Measurements from ENCODE around the gene RAET1G.
"Not testable (repeated sequence)": the region's sequence is repeated elsewhere in the genome, so short reads cannot be mapped to it uniquely, and the experiment has no call there.

RAET1G gene

DNA sequence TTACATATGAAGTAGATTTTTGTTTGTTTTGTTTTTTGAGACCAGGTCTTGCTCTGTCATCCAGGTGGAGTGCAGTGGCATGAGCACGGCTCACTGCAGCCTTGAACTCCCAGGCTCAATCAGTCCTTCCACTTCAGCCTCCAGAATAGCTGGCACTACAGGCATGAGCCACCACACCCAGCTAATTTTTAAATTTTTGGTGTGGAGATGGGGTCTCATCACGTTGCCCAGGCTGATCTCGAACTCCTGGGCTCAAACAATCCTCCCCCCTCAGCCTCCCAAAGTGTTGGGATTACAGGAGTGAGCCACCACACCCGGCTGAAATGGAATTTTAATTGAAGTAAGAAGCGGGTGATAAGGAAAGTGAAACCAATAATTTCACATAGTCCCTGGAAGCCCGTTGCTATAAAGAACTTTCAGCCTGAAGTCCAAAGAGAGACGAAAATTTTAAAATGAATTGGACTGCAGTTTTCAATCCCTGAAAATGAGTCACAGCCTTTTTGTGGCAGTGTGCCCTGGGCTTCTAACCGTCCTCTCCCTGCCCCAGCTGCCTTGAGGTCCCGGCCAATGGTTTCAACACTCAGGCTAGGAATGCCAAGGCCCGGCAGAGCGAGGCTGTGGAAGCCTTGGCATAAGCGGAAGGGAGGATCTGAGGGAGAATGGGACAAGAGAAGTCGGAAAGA is 25.8 kb downstream of the RAET1G start:
- DNase-seq (ENCODE audit: low read depth in 2 of 2), result no peak

DNA sequence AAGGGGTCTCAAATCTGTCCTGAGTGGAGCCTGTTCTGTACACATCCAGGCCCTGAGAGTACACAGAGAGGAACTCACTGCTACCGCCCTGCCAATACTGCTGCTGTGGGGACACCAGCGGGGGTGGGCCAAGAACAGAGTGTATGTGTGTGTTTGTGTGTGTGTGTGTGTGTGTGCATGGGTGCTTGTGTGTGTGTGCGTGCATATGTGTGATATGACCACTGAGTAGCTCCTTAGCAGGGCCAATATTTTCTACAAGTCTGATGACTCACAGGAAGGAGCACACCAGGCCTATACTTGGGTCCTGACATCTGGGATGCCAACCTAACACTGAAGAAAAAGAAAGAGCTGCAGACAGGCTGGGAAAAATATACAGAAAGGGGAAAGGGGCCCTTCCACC is 26.4 kb downstream of the RAET1G start:
- no peak for DNase-seq (ENCODE audit: low read depth in 2 of 2)

- peak in 1 of 2 donors; percentile 5 for DNase-seq (ENCODE audit: low read depth in 2 of 2)
These were observed 27.1 kb downstream of the RAET1G start for GRCh38 chr6:149895833-149896271.

DNA sequence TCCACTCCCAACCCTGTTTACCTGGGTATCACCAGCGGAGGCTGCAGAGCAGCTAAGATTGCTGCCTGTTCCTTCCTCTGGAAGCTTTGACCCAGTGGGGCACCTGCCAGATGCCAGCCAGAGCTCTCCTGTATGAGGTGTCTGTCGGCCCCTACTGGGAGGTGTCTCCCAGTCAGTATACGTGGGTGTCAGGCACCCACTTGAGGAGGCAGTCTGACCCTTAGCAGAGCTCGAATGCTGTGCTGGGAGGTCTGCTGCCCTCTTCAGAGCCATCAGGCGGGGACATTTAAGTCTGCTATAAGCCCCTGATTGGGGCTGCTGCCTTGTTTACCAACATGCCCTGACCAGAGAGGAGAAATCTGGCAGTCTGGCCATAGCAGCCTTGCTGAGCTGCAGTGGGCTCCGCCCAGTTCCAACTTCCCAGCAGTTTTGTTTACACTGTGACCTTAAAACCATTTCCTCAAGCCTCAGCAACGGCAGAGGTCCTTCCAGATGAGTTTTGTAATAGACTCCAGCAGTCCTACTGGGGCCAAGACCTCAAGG is 27.8 kb downstream of the RAET1G start:
- DNase-seq (ENCODE audit: low read depth in 2 of 2), result no peak

GRCh38 chr6:149891864-149892263 is 31.1 kb downstream of the RAET1G start:
- not testable (repeated sequence) for DNase-seq (ENCODE audit: low read depth in 2 of 2)

GRCh38 chr6:149891259-149891658 is 31.7 kb downstream of the RAET1G start:
- no peak for DNase-seq (ENCODE audit: low read depth in 2 of 2)

GRCh38 chr6:149890629-149891045 is 32.3 kb downstream of the RAET1G start:
- no peak for DNase-seq (ENCODE audit: low read depth in 2 of 2)

- no peak for DNase-seq (ENCODE audit: low read depth in 2 of 2)
These were observed 33.6 kb downstream of the RAET1G start for GRCh38 chr6:149889326-149889725.

GRCh38 chr6:149888659-149889058 is 34.3 kb downstream of the RAET1G start:
- DNase-seq (ENCODE audit: low read depth in 2 of 2), result no peak

DNA sequence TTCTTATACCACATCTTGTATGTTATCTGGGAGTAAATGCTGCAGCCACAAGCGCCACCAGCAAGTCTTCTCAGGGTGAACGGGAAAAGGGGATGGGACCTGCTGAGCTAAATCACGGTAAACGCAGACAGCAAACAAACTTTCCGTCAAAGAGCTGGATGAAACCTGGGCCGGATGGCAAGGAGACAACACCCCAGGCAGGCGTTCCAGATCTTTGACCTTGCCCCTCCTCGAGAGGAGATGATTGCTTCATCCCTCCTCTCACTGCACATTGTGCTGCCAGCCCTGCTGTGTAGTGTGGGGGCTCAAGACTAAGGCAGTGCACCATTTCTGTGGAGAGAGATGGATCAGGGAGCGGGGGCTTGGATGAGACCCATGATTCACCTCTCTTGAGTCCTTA is 34.8 kb downstream of the RAET1G start:
- DNase-seq (ENCODE audit: low read depth in 2 of 2), result no peak

GRCh38 chr6:149887343-149887742 is 35.6 kb downstream of the RAET1G start:
- DNase-seq (ENCODE audit: low read depth in 2 of 2), result no peak

DNA sequence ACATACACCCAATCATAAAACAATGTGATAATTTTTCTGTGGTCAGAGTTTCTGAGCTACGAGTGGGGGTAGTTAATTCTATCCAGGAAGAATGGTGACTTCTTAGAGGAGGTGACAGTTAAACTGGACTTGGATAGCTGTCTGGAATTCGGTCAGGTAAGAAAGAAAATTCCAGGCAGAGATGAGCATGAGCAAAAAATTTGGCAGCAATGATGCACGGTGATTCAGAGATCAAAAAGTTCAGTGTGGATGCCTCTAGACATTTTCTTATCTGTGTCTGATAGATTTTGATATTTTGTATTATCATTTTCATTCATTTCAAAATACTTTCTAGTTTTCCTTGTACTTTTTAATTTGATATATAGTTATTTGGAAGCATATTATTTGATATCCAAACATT is 37.0 kb downstream of the RAET1G start:
- no peak for DNase-seq (ENCODE audit: low read depth in 2 of 2)

- DNase-seq (ENCODE audit: low read depth in 2 of 2), result no peak
These were observed 38.3 kb downstream of the RAET1G start for GRCh38 chr6:149884617-149885016.

- no peak for DNase-seq (ENCODE audit: low read depth in 2 of 2)
These were observed 38.7 kb downstream of the RAET1G start for GRCh38 chr6:149884215-149884614.

GRCh38 chr6:149881860-149882259 is 41.1 kb downstream of the RAET1G start:
- DNase-seq (ENCODE audit: low read depth in 2 of 2), result no peak

GRCh38 chr6:149881066-149881766 is 41.7 kb downstream of the RAET1G start:
- DNase-seq (ENCODE audit: low read depth in 2 of 2), result no peak

GRCh38 chr6:149877659-149878058 is 45.3 kb downstream of the RAET1G start:
- no peak for DNase-seq (ENCODE audit: low read depth in 2 of 2)

GRCh38 chr6:149876241-149876933 is 46.5 kb downstream of the RAET1G start:
- no peak for DNase-seq (ENCODE audit: low read depth in 2 of 2)

- no peak for DNase-seq (ENCODE audit: low read depth in 2 of 2)
These were observed 50.7 kb downstream of the RAET1G start for GRCh38 chr6:149872233-149872632.

DNA sequence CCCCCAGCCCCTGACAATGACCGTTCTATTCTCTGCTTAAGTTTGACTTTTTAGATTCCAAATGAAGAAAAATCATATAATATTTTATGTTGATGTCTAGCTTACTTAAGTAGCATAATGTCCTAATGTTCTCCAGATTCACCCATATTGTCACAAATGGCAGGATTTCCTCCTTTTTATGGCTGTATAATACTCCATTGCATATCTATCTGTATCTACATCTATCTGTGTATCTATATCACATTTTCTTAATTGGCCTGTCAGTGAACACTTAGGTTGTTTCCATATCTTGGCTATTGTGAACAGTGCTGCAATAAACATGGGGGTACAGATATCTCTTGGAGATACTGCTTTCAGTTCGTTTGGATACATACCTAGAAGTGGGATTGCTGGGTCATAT is 51.7 kb downstream of the RAET1G start:
- DNase-seq (ENCODE audit: low read depth in 2 of 2), result no peak

DNA sequence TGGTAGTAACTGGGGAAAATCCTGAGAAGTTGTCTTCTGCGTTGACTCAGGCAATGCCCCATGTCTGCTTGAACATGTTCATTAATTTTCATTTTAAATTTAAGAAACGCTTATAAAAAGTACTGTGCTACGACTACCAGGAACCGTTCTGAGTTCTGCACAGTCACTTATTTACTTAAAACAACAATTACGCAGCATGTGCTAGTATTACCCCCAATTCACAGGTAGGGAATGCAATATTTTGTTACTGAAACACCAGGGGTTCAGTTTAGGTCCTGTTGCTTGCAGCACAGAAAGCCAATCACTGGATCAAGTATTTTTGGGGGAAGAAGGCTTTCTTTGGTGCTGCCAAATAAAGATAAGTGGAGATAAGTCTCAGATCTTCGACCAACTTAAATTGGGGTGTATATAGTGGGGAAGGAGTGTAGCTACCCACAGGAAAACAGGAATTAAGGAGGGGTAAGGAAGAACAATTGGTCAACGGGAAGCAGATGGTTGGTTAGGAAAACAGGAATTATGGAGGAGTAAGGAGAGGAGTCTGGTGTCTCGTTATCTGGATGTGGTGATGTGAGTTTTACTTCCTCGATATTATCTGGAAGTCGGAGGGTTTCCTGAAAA is 53.5 kb downstream of the RAET1G start:
- no peak for DNase-seq (ENCODE audit: low read depth in 2 of 2)
